Measurements from ENCODE around the gene TPD52L1. TPM values are rescaled to one million over a fixed set of nuclear protein-coding genes. Genes with fewer than 3 reads are reported as not detected.

Gene TPD52L1, protein sequence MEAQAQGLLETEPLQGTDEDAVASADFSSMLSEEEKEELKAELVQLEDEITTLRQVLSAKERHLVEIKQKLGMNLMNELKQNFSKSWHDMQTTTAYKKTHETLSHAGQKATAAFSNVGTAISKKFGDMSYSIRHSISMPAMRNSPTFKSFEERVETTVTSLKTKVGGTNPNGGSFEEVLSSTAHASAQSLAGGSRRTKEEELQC
- total RNA-seq (2022; extraction: Qiagen RNA extraction): 40.7 to 50.6 TPM (median 45.2 TPM) in 5 replicates

DNA sequence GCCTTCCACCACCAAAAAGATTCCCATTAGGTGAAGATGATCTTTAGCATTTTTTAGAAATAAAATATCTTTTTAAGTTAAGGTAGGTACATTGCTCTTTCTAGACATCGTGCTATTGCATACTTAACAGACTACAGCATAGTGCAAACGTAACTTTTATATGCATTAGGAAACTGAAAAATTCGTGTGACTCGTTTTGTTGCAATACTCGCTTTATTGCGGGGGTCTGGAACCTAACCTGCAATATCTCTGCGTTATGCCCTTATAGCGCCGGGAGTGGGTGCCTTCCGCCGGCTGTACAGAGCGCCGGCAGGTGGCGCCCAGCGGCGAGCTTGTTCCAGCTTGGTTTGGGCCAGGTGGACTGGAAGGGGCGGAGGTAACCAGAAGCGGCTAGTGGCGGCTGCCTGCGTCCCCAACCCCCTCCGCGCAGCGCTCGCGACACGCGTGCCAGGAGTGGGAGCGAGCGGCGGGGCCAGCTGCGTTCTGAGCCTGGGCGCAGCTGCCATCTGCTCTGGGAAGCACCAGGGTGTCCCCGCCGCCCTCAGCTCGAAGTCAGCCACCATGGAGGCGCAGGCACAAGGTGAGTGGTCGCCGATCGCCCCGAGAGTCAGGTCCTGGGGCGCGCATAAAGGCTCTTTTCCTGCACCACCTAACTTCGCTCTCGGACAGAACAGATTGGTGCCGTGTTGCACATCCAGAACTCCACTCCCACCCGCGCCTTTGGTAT lies at the start of gene TPD52L1:
TSS of gene TPD52L1 (plus strand) at position 383 of the 727 bp plus-strand sequence. CDS start at position 562, 179 bp downstream.

DNA sequence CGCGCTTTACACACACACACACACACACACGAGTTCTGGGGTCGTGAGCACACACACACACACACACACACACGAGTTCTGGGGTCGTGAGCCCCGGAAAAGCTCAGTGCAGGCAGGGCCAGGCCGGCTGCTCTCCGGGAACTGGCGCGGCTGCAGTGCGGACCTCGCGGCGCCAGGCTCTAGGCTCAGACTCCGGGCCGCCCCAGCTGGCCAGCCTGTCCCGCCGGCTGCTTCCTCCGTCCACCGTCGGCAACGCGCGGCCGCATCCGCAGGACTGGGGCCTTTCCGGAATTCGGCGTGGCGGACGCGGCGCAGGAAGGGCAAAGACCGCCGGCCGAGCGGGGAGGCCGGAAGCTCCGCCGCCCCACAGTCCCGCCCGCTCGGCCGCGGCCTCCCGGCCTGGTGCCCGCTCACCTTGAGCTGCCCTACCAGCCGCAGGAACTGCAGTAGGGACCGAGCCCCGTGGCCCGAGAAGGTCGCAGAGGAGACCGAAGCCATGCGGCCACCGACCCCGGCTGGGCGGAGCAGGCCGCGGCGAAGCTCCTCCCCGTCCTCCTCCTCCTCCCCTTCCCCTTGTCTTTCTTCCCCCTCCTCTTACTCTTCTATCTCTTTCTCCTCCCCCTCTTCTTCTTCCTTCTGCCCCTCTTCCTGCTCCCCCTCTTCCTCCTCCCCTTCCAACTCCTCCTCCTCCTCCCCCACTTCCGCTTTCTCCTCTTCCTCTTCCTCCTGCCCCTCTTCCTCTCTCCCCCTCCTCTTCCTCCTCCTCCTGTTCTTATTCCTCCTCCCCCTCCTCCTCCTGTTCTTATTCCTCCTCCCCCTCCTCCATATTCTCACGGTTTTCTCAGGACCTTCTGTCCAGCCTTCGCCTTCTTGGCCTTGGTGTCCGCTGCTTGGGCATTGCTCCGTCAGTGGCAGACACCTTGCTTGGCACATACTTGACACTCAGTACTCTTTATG lies 148.1 kb downstream of the TPD52L1 start, which contains the start of gene HDDC2:
TSS of gene HDDC2 (minus strand) at position 533 of the 957 bp plus-strand sequence. CDS start at position 498, 35 bp downstream.

Other genes starting within 250 kb of the TPD52L1 start
- 4.9 to 11.0 TPM (median 7.3 TPM) in 5 replicates for gene RNF217, start 191.3 kb upstream of the TPD52L1 start, total RNA-seq (2022; extraction: Qiagen RNA extraction)
- 91.8 to 97.3 TPM (median 93.9 TPM) in 5 replicates for gene HDDC2, start 148.2 kb downstream of the TPD52L1 start, total RNA-seq (2022; extraction: Qiagen RNA extraction)

All from A549 treated with CORT108297 at 1 μM for 4 hours (cell line).